ENCODE results near the gene MAP4.

- TF ChIP-seq FOXM1 (IDR thresholded peaks at IDR 0.05; ENCODE audit: borderline replicate concordance, low read depth) (no peak), CEBPB (IDR thresholded peaks at IDR 0.05) (no peak)
These were observed 99.5 kb downstream of the MAP4 start for GRCh38 chr3:47916696-47917095.

Measured in Ishikawa (cell line).